ENCODE measurements around the gene TBC1D14.
A peak's percentile ranks its signal among the peaks of the same experiment; 100 is the strongest.

Gene TBC1D14

DNA sequence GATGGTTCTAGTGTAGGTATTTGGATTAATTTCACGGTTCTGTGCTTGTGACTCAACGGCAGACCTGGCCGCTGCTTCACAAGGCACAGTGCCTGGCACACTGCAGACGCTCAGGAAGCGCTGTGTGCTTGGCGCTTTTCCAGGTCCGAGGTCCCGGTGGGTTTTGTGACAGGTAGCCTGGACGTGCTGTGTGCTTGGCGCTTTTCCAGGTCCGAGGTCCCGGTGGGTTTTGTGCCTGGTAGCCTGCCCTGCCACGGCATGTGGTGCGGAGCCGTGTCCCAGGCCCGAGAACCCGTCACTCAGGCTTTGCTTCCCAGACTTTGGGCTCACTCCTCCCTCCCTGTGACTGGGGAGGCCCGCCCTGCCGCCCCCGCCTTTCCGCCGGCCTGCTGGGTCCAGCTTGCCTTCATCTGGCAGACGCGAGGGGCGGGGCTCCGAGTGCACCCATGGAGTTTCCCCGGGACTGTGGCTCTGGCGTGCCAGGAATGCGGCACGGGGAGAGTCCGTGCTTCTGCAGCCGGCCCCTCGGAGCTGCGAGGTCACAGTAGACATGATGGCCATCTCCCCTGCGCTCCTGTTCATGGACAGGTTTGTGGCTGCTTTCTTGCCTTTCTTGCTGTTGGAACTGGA lies 44.2 kb downstream of the TBC1D14 start:
- no peak for DNase-seq (ENCODE audit: low spot score)

DNA sequence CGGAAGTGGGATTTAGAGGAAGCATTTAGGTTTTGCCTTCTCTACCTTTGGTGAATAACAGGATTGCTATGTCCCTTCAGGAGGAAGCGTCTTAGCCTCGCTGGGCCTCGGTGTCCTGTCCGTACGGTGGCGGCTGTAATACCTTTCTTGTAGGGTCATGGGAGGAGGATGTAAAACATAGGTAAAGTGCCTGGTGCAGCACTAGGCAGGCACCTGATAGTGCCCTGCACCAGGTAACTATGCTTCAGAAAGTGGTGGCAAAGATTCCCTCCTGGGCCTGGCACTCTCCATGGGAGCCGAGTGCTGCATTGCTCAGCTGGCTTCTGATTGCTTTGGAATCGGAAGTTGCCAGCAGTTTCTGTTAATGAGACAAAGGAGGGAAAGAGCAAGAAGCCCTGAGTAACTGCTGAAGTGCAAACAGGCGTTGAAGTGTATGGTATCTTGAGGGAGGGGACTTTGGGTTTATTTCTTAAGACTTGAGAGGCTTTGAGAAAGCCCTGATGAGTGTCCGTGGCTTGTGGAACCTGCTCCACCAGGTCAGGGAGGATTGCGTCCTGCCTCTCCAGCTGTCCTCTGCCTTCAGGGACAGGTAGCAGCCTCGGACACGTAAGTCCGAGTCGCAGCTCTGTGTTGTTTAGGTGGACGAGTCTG lies 45.8 kb downstream of the TBC1D14 start:
- DNase-seq (ENCODE audit: low spot score), result no peak

DNA sequence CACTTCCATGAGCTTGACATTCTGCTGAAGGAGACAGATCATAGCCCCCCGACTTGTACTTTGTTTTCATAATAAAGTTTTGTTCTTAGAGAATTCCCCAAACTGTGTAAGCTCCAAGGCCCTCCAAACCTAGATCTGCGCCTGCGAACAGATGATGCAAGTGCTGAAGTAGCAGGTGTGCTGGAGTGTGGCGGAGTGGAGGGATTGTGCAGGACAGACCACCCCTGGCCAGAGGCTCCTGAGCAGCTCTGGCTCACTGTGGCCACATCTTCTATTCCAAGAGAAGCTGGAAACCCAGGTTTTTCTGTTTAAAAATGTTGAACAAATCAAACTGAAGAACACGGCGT lies 46.4 kb downstream of the TBC1D14 start:
- no peak for DNase-seq (ENCODE audit: low spot score)

DNA sequence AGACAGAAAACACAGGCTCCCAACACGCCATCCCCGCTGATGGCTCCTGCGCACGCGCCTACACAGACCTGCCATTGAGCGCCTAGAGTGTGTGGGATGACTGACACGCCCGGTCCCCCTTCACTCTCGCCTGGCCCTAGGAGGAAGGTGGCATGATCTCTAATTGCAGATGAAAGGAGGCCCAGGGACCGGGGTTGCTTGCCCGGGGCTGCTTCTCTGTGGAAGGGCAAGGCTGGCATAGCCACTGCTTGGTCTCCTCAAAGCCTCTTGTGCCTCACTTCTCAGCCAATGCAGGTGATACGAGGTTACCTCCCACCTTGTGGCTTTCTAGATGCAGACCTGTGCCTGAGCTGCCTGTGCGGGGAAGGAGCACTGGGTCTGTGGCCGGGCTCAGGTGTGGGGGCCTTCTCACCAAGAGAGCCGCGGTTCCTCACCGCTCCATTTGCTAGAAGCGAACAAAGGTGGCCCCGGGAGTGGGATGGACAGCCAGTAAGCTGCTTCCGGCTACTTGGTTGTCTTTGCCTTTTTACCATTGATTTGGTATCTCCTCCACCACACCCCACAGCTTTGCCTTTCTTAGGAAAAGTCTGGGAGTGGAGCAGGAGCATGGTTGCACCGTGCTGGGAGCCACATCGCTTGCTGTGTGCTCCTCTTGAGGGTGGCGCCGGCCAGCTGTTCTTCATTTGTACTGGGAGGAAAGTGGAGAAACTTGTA lies 47.0 kb downstream of the TBC1D14 start:
- DNase-seq (ENCODE audit: low spot score), result no peak

DNA sequence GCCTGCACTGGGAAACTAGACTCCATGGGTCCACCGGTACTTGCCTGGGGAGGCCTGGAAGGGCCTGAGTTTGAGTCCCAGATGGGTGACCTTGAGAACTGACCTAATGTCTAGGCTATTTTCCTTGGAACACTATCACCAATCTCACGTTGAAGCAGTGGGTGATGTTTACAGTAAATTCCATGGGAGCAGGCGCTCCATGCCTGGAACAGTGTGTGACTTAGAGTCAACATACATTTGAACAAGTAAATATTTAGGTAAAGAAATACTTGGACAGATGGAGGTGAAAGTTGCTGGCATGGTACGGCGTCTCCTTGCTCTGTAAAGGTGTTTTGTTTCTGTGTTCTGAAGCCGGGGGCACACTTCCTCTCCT lies 47.5 kb downstream of the TBC1D14 start:
- DNase-seq (ENCODE audit: low spot score), result no peak

DNA sequence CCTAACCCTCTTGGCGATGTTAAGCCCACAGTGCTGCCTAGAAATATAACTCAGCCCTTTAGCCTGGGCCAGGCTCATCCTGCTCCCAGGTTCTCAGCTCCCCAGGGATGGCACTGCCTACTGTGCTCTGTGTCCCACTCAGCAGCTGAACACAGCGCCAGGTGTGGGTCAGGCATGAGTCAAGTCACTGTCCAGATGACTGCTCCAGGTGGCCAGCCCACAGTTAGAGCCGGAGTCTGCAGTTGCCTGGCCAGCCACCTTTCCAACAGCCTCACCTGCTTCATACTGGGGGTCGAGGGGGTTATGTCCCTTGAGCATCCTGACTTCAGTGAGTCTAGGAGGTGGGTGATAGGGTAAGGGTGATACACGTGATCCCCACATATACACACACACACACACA lies 48.4 kb downstream of the TBC1D14 start:
- DNase-seq (ENCODE audit: low spot score), result no peak

DNA sequence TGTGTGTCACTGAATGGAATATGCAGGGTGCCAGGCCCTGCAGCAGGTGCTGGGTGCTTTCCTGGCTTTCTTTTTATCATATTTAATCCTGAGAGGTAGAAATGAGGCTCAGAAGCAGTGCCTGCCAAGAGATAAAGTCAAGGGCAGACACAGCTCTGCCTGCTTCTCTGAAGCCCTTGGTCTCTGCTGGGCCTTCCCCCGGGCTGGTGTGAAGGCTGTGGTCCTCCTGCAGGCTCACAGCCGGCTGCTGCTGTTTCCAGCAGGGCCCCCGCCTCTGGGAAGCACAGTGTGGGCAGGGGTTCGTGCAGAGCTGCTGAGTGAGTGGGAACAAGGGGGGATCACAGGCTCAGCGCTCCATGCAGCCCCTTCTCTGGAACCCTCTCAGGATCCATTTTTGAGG lies 49.6 kb downstream of the TBC1D14 start:
- DNase-seq (ENCODE audit: low spot score), result no peak

DNA sequence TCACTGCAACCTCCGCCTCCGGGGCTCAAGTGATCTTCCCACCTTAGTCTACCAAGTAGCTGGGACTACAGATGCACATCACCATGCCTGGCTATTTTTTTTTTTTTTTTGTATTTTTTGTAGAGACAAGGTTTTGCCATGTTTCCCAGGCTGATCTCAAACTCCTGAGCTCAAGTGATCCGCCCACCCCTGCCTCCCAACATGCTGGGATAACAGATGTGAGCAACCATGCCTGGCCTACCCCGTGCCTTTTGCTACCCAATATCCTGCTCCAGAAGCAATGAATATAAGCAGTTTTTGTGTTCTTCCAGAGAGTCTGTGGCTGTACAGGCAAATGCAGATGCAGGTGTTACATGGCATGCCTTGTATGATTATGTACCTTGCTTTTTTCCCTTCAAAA lies 50.5 kb downstream of the TBC1D14 start:
- no peak for DNase-seq (ENCODE audit: low spot score)

DNA sequence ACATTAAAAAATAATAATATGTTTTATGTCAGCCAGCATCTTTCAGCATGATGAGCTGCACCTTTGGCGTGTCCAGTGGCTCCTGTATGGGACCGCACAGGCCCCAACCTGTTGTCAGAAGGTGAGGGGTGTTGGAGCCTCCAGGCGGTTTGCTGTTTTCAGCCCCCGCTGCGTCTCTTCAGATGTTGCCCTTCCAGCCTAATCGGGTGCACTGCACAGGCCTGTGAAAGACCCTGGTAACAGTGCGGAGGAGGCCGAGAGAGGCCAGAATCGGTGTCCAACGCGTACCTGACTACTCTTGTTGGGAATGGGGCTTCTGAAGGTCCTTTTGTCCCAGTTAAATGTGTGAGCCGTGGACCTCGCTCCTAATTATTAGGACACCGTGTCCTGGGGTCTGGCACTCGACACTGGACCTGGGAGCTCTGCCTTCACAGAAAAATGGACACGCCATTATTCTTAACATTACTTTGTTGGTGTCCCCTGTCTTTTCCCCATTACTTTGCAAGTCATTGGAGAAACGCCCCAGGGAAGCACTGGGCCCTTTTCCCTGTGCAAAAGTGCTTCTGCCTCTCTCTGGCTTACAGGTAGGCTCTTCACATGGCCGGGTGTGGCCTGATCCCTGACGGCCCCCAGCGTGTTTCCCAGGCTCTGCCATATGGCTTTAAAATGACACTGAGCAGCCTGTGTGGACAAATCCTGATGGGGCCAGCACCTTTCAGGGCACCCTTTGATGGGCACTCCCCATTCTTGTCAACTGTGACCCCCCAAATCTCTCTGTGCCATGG lies 51.2 kb downstream of the TBC1D14 start:
- DNase-seq (ENCODE audit: low spot score), result no peak

DNA sequence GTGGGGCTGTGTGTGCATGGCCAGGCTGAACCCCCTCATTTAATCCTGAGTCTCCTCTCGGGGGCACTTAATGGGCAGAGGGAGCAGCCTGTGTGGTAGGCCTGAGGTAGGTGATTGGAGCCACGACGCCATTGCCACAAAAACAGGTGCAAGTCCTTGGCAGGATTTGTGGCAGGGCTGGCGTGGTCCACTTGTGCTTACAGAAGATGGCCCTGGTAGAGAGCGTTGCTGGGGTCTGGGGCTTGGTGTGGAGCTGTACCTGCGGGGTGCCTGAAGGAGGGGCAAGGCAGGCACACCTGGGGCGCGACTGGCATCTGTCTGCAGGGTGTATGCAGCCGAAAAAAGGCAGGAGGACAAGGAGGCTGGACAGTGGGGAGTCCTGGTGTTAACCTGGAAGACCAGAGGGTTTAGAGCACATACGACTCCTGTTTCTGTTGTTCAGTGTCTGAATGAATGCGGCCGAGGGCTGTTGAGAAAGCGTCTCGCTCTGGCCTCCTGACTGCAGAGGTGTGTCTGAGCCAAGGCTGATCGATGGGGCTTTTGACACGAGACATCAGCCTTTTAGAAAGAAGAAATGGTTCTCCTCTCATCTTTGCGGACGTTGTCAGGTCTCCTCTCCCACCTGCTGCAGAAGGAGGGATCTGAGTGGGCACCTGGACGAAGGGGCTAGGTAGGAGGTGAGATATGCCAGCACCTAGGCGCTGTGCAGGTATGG lies 52.0 kb downstream of the TBC1D14 start:
- DNase-seq (ENCODE audit: low spot score), result no peak

DNA sequence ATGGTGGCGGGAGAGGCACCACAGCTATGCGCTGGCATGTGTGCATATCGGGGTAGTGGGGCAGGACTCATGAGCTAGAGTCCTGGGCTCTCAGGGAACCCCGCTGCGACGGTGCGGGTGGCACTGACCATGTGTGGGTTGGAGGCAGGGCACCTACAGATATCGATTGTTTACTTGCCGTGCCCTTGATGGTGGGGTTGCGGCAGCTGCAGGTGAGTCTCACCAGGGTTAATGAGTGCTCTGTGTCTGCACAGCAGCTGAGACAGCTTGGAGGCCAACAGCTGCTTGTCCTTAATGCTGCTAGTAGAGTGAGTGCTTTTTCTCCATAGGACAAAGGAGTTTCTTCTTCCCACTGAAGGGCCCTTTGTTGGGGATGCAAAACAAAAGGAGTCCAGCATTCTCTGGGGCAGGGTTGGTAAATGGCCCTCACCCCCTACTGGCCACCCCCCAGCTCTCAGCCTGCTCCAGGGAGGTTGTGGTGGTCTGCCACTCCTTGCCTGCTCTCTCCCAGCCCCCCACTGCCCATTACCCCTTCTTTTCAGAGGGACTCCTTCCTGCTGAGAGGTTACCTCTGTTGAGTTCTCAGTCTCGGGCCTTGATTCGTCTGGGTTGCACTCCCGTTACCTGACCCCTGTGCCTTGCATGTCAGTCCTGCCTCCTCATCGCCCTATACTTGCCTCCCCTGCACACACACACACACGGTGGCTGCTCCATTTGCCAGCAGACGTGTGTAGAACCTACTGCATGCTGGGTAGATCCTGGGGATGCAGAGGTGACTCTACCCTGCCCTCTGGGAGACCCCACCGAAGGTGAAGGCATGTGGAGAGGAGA lies 52.8 kb downstream of the TBC1D14 start:
- no peak for DNase-seq (ENCODE audit: low spot score)

DNA sequence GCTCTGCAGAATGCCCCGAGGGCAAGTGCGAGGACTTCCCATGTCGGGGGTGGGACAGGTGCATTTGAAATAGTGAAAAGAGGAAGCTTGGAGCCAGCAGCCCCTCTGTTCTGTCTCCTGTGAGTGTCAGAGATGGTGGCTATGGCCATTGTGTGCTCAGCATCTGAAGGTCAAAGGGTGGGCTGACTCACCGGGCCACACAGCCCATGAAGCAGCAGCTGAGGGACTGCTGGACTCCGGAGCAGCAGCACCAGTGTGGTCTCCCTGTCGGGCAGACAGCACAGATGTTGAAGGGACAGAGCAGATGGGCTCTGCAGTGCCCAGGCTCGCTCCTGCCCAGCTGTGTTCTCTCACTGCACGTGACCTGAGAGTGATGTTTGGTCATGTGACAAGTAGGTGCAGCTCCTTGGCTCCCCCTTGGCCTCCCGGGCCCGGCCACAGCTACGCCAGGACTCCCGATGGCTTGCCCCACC lies 53.5 kb downstream of the TBC1D14 start:
- DNase-seq (ENCODE audit: low spot score), result peak; percentile 50

DNA sequence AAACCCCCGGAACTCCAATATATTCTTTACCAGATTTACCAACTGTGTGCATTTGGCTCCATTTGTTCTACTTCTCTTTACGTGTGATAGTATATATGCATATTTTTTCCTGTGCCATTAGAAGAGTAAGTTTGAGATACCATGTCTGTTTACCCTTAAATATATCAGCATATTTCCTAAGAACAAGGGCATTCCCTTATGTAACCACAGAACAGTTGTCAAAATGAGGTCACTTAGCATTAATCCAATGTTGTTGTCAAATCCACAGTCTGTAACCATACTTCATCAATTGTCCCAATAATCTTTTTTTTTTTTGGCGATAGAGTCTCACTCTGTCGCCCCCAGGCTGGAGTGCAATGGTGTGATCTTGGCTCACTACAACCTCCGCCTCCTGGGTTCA lies 55.2 kb downstream of the TBC1D14 start:
- DNase-seq (ENCODE audit: low spot score), result no peak

DNA sequence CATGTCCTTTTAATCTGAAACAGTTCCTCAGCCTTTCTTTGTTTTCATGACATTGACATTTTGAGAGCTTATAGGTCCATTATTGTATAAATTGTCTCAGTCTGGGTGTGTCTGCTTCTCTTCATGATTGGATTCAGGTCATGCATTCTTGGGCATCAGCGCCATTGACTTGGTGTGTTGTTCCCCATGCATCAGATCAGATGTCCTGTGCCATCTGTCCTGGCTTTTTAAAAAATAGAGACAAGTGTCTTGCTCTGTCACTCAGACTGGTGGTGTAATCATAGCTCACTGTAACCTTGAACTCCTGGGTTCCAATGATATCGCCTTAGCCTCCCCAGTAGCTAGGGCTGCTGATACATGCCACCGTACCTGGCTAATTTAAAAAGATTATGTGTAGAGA lies 55.7 kb downstream of the TBC1D14 start:
- no peak for DNase-seq (ENCODE audit: low spot score)

DNA sequence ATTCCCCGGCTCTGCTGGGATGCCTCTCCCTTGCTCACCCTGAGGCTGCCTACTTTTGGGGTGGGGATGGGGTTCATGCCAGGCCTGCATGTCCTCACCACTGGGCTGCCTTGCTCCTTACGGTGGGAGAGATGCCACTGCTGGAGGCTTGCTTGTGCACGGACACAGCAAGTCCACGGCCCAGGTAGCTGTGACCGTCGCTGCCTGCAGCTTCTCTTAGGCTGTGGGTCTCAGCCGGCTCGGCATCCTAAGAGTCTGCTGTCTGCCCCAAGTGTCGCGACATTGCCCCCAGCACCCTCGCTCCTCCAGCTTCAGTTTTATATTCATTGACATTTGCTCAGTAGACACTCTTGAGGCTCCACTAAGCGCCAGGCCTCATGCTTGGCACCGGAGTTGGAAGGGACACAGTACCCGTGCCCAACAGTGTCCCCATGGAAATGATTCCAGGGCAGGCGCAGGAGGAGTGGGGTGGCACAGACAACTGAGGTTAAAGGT lies 58.3 kb downstream of the TBC1D14 start:
- DNase-seq (ENCODE audit: low spot score), result no peak

DNA sequence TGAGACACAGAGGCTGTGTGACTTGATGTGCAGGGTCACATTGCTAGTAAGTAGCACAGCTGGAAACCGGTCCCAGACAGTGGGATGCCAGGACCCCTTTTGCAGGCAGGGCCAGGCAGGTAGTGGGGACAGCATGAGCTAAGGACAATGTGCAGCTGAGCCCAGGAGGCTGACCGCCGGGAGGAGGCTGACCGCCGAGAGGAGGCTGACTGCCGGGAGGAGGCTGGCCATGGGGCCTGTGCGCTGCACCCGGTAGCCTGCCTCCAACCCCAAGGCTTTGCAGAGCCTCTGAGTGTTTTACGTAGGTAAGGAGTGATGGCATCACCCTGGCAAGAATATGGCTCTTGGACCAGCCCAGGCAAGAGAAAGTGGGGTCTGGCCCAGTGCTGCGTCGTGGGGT lies 58.9 kb downstream of the TBC1D14 start:
- no peak for DNase-seq (ENCODE audit: low spot score)

DNA sequence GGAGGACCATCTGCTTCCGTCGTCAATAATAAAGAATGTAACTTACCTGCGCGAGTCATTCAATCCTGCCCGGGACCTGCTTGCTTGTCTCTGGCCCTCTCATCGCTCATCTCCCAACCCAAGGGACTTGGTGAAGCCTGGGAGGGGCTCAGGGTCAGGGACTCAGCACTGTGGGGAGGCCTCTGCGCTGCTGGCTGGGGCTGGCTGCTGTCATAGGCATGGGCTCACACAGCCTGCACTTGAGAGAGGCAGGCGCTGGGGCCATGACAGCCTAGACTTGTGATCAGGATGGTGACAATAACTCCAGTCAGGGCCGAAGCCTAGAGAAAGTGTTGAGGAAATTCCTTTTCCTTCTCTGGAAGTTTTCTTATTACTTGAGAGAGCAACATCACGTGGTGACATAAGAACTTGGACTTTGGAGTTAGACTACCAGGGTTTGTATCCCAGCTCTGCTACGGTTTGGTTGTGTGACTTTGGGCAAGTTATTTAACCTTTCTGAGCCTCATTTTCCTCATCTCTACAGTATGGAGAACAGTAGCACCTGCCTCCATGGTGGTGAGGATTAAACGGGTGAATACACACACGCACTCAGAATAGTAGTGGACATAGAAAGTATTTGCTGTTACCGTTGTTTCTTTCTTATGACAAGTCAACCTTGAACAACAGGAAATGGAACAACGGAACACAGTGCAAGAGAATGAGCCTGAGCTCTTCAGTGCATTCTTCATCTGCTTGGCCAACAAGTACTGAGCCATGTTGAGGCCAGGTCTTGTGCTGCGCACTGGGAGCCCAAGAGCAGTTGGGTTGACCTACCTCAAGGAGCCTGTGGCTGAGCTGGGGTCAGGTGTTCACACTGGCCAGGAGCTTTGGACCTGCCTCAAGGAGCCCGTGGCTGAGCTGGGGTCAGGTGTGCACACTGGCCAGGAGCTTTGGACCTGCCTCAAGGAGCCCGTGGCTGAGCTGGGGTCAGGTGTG lies 60.5 kb downstream of the TBC1D14 start:
- DNase-seq (ENCODE audit: low spot score), result no peak

DNA sequence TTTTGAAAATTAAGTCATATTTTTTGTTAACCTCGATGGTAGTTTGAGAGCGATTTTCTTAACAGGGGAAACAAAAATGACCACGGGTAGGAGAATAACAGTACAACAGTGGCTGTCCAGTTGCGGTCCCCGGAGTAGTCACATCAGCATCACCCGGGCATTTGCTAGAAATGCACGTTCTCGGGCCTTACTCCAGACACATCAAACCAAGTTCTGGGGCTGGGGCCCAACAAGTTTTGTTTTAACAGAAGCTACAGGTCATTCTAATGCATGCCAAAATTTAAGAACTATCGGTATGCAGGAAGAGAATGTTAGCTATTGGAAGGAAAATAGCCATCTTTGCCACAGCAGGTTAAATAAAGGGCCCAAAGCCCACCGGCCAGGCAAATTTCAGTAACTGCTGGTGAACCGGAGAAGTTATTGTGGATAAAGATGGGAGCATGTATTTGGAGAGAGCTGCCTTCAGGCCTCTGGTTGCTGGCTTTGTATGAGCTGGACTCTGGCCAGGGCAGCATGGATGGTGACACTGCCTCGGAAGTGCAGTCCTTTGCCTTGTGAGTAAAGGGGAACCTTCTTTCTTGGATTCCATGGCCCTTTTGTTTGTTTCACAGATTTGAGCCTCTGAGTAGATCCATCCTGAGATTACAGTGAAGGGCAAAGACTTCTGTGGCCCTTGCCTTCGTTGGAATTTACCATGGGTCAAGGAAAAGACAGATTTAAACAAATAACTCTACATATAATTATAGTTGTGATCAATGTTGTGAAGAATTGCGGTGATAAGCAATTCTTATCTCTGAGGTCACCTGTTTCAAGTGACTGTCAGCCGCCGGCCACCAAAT lies 62.1 kb downstream of the TBC1D14 start:
- no peak for DNase-seq (ENCODE audit: low spot score)

DNA sequence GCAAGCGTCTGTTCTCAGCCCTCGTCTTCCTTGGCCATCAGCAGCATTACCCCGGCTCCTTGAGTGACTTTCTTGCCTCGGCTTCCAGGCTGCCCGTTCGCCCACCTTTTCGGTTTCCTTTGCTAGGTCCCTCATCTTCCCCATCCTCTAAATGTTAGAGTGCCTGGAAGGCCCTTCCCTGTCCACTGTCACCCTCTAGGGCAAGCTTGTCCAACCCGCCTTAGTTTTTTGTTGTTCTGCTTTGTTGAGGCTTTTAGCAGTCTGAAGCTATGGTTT lies 62.7 kb downstream of the TBC1D14 start:
- DNase-seq (ENCODE audit: low spot score), result no peak
